ENCODE measurements around the gene SBNO2. TPM values are rescaled to one million over a fixed set of nuclear protein-coding genes. Genes with fewer than 3 reads are reported as not detected.
A peak's percentile ranks its signal among the peaks of the same experiment; 100 is the strongest.

SBNO2 gene
- total and polyA plus RNA-seq, 9 of the 15 experiments (the other 6 are each of a cell fraction or from before 2014, with no cell fraction given) = 0.01 to 46.2 (median 6.7) TPM

- TF ChIP-seq ZBTB11 (CRISPR knock-in tag; IDR thresholded peaks at IDR 0.05) = no peak; a peak in 1 of 6 replicates
- no peak for TF ChIP-seq THRAP3 (IDR thresholded peaks at IDR 0.05; ENCODE audit: borderline replicate concordance)
- no peak for TF ChIP-seq ZFP91 (CRISPR knock-in tag; IDR thresholded peaks at IDR 0.05)
- no peak for TF ChIP-seq ZBTB43 (CRISPR knock-in tag; IDR thresholded peaks at IDR 0.05)
- TF ChIP-seq IRF2 (CRISPR knock-in tag; IDR thresholded peaks at IDR 0.05) = no peak
- TF ChIP-seq ELF1 (tag; IDR thresholded peaks at IDR 0.05) = no peak
- 0 out of 2 replicates have a peak, but pooled peaks have one; percentile 4 for TF ChIP-seq ZNF589 (CRISPR knock-in tag; IDR thresholded peaks at IDR 0.05; ENCODE audit: low read depth)
- no peak for TF ChIP-seq MAFF (IDR thresholded peaks at IDR 0.05; ENCODE audit: low read length)
- TF ChIP-seq VEZF1 (CRISPR knock-in tag; IDR thresholded peaks at IDR 0.05) = peak; percentile 96
- TF ChIP-seq ETS2 (tag; IDR thresholded peaks at IDR 0.05; ENCODE audit: borderline replicate concordance, poor library complexity, severe bottlenecking) = no peak
- no peak for TF ChIP-seq THAP7 (CRISPR knock-in tag; IDR thresholded peaks at IDR 0.05)
- TF ChIP-seq ZNF212 (CRISPR knock-in tag; IDR thresholded peaks at IDR 0.05) = no peak
- TF ChIP-seq NRF1 (conservative IDR thresholded peaks at IDR 0.05 in 1 of 2, IDR thresholded peaks at IDR 0.05 in 1 of 2) = peak; percentile 80 to 83
- 0 out of 2 replicates have a peak, but pooled peaks have one; percentile 49 for TF ChIP-seq TFAP4 (CRISPR knock-in tag; IDR thresholded peaks at IDR 0.05; ENCODE audit: borderline replicate concordance)
- TF ChIP-seq SRSF1 (IDR thresholded peaks at IDR 0.05; ENCODE audit: low read depth, low read length) = no peak
Measured at GRCh38 chr19:1205114-1206099, 31.3 kb upstream of the SBNO2 start, which contains the start of gene STK11 (continued).
